22Rv1 (cell line): ENCODE measurements around the gene WDR6.
A peak's percentile ranks its signal among the peaks of the same experiment; 100 is the strongest.

Source experiments
- H3K27ac ChIP-seq: fragments of 450-650 bp; 2 replicates; pipeline ENCODE4 v1.5.1; 2017
- CTCF ChIP-seq: fragments of 450-650 bp; IDR thresholded peaks from 2 replicates; pipeline ENCODE4 v1.5.1; 2017; ENCODE audit warnings: mild to moderate bottlenecking
- ZFX ChIP-seq: fragments of 450-650 bp; IDR thresholded peaks from 2 replicates; pipeline ENCODE4 v1.6.1; 2017; ENCODE audit warnings: antibody characterized with exemption, borderline replicate concordance

WDR6 gene

GRCh38 chr3:49017971-49018706 is 10.9 kb downstream of the WDR6 start, which contains the start of gene DALRD3:
Gene DALRD3 (minus strand): TSS chr3:49018580. CDS start chr3:49018564, 16 bp downstream.
- TF ChIP-seq CTCF = no peak
- TF ChIP-seq ZFX = no peak
- H3K27ac ChIP-seq = peak within 1 kb of the TSS; percentile 98

GRCh38 chr3:49018707-49019006 is 11.5 kb downstream of the WDR6 start:
- TF ChIP-seq CTCF (no peak), ZFX (no peak)
- peak overlapping the region; percentile 98 for H3K27ac ChIP-seq

- peak overlapping the region; percentile 98 for H3K27ac ChIP-seq
Measured at GRCh38 chr3:49019941-49020329, 12.7 kb downstream of the WDR6 start.

GRCh38 chr3:49020330-49021212 is 13.4 kb downstream of the WDR6 start:
- TF ChIP-seq CTCF = no peak
- TF ChIP-seq ZFX = no peak
- H3K27ac ChIP-seq = peak overlapping the region; percentile 98

More at GRCh38 chr3:49019941-49020329, 12.7 kb downstream of the WDR6 start:
- TF ChIP-seq CTCF = no peak
- TF ChIP-seq ZFX = no peak

- TF ChIP-seq CTCF = no peak
Measured at GRCh38 chr3:49021213-49021812, 14.1 kb downstream of the WDR6 start.

GRCh38 chr3:49021813-49022687 is 14.9 kb downstream of the WDR6 start, which contains the start of gene NDUFAF3:
Gene NDUFAF3 (plus strand): TSS chr3:49022121. CDS start chr3:49022145, 24 bp downstream.
- peak within 1 kb of the TSS; percentile 98 for H3K27ac ChIP-seq
- TF ChIP-seq ZFX = no peak
- peak; percentile 97 for TF ChIP-seq CTCF

More at GRCh38 chr3:49021213-49021812, 14.1 kb downstream of the WDR6 start:
- H3K27ac ChIP-seq = peak overlapping the region; percentile 98
